ENCODE results near the gene RPN2. TPM values are rescaled to one million over a fixed set of nuclear protein-coding genes. Genes with fewer than 3 reads are reported as not detected.

The RPN2 gene
- polyA plus RNA-seq, 1 experiment, result 488 TPM

DNA sequence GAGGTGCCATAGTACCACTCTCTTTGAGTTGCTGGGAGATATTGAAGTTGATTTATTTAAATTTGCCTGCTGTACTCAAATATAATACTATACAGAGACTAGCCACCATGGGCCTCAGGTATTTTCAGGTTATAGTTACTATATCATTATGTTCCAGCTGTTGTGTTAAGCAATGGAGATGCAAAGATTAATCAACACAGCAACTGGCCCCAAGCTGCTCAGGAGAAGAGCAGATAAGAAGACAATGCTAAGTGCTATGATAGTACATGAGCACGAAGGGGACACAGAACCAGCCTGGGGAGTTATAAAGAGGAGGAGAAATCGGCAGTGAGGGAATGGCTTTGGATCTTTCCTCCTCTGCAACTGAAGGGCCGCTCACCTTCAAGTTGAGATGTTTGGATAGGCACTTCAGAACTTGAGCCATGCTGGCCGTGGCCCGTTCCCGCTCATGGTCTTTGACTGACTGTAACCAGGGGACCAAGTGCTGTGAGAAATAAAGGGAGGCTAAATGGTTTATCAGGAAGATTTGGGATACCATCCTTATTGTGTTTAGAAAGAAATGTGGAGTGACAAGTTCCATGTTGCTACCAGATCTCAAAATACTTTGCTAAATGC lies 24.3 kb upstream of the RPN2 start:
- ChIA-PET POLR2A (no interaction called here), CTCF (no interaction called here)
- no peak overlapping the region for H3K27ac ChIP-seq (ENCODE audit: low read depth, low read length)
- H3K27me3 ChIP-seq (ENCODE audit: control insufficient read depth, insufficient read depth, low read length), result peaks cover 2% of the 10 kb centered on the region
- DNase-seq (ENCODE audit: low read depth, low spot score), result no peak
- TF ChIP-seq, protein P1, sequence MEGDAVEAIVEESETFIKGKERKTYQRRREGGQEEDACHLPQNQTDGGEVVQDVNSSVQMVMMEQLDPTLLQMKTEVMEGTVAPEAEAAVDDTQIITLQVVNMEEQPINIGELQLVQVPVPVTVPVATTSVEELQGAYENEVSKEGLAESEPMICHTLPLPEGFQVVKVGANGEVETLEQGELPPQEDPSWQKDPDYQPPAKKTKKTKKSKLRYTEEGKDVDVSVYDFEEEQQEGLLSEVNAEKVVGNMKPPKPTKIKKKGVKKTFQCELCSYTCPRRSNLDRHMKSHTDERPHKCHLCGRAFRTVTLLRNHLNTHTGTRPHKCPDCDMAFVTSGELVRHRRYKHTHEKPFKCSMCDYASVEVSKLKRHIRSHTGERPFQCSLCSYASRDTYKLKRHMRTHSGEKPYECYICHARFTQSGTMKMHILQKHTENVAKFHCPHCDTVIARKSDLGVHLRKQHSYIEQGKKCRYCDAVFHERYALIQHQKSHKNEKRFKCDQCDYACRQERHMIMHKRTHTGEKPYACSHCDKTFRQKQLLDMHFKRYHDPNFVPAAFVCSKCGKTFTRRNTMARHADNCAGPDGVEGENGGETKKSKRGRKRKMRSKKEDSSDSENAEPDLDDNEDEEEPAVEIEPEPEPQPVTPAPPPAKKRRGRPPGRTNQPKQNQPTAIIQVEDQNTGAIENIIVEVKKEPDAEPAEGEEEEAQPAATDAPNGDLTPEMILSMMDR (IDR thresholded peaks at IDR 0.05; ENCODE audit: low read depth, low read length), result no peak
- H3K4me3 ChIP-seq (ENCODE audit: low read depth, low read length), result no peak overlapping the region
- H3K9me3 ChIP-seq (ENCODE audit: control insufficient read depth, insufficient read depth, low read length), result no peaks in the 10 kb centered on the region

DNA sequence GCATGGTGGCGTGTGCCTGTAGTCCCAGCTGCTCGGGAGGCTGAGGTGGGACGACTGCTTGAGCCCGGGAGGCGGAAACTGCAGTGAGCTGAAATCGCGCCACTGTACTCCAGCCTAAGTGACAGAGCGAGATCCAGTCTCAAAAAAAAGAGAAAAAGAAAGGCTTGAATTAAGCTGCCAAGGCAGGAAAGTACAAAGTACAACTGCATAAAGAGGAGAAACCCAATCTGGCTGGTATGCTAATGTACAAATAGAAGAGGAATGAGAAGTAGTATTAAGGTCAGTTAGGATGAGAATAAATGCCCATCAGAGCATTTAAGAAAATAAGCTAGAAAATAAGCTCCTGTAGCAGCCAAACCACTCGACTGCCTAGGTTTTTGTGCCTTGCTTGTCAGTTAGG lies 23.1 kb upstream of the RPN2 start:
- no peaks in the 10 kb centered on the region for H3K9me3 ChIP-seq (ENCODE audit: control insufficient read depth, insufficient read depth, low read length)
- CTCF ChIA-PET, result interaction anchor here (1.1 kb wide), 1 partner anchor 408 kb away, joined by 3 read pairs; no protein-coding TSS in a partner anchor
- TF ChIP-seq, protein P1 (IDR thresholded peaks at IDR 0.05; ENCODE audit: low read depth, low read length), result no peak
- peaks cover 4% of the 10 kb centered on the region for H3K27me3 ChIP-seq (ENCODE audit: control insufficient read depth, insufficient read depth, low read length)
- no peak for DNase-seq (ENCODE audit: low read depth, low spot score)
- H3K27ac ChIP-seq (ENCODE audit: low read depth, low read length), result no peak overlapping the region
- no peak overlapping the region for H3K4me3 ChIP-seq (ENCODE audit: low read depth, low read length)
- POLR2A ChIA-PET, result no interaction called here

DNA sequence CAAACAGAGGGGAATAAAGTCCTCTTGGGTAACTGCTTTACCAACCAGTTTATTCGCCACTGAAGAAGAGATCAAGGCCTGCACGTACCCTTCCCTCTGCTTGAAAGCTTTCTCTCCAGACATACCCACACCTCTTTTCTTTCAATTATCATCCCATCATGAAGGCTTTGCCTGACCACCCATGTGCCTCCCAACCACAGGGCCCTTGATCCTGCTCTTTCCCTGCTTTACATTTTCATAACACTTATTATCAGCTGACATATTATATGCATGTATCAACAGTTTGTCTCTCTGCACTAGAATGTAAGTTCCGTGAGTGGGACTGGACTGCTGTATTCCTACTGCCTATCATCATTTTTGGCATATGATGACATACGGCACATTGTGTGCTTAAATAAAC lies 20.9 kb upstream of the RPN2 start:
- Histone ChIP-seq H3K9me3 (ENCODE audit: control insufficient read depth, insufficient read depth, low read length) (no peaks in the 10 kb centered on the region), H3K4me3 (ENCODE audit: low read depth, low read length) (no peak overlapping the region), H3K27me3 (ENCODE audit: control insufficient read depth, insufficient read depth, low read length) (peaks cover 4% of the 10 kb centered on the region), H3K27ac (ENCODE audit: low read depth, low read length) (no peak overlapping the region)
- ChIA-PET CTCF (interaction anchor here (1.7 kb wide), 1 partner anchor 21 kb away, joined by 7 read pairs; the partner anchor contains the start of genes MROH8 and RPN2), POLR2A (no interaction called here)
- DNase-seq (ENCODE audit: low read depth, low spot score), result no peak
- TF ChIP-seq, protein P1 (IDR thresholded peaks at IDR 0.05; ENCODE audit: low read depth, low read length), result no peak

DNA sequence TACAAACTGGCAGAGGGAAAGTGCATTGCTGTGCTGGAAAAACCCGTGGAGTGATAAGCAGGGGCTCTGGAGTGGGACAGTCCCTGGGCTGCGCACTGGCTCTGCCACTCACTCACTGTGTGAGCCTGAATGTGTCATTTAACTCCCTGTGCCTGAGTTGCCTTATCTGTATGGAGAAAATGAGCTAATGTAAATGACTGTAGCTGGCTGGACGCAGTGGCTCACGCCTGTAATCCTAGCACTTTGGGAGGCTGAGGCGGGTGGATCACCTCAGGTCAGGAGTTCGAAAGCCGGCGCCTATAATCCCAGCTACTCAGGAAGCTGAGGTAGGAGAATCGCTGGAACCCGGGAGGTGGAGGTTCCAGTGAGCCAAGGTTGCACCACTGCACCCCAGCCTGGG lies 18.4 kb upstream of the RPN2 start:
- Histone ChIP-seq H3K27ac (ENCODE audit: low read depth, low read length) (no peak overlapping the region), H3K27me3 (ENCODE audit: control insufficient read depth, insufficient read depth, low read length) (peaks cover 4% of the 10 kb centered on the region), H3K9me3 (ENCODE audit: control insufficient read depth, insufficient read depth, low read length) (no peaks in the 10 kb centered on the region), H3K4me3 (ENCODE audit: low read depth, low read length) (no peak overlapping the region)
- DNase-seq (ENCODE audit: low read depth, low spot score), result no peak
- POLR2A ChIA-PET, result interaction anchor here (0.7 kb wide), 1 partner anchor 127 kb away, joined by 4 read pairs; no protein-coding TSS in a partner anchor
- TF ChIP-seq, protein P1 (IDR thresholded peaks at IDR 0.05; ENCODE audit: low read depth, low read length), result no peak
- CTCF ChIA-PET, result no interaction called here

DNA sequence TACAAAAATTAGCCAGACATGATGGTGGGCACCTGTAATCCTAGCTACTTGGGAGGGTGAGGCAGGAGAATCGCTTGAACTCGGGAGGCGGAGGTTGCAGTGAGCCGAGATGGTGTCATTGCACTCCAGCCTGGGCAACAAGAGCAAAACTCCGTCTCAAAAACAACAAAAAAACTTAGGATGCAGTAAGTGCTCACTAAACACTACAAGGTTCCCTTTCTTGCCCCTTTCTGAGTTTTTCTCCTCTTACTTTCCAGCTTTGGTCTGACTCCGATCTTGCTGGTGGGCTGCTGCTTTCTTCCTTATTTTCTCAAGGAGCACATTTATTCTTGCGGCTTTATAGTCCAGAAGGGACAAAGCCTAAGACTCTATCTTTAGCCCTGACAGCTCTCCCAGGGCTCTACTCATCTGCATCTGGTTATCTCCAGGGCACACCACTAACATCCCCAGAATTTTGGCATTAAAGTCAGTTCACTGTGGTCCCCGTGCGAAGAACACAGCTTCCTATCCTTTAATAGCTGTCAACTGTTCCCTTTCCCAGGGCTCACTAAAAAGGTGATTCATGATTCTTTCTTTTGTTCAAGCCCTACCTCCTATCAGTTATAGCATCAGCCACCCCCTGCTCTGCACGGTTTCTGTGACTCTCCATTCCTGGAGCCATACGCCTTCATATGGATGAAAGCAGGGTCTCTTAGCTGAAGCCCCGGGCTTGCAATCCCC lies 17.1 kb upstream of the RPN2 start:
- H3K27me3 ChIP-seq (ENCODE audit: control insufficient read depth, insufficient read depth, low read length), result peaks cover 2% of the 10 kb centered on the region
- POLR2A ChIA-PET, result no interaction called here
- no peak for DNase-seq (ENCODE audit: low read depth, low spot score)
- no peak overlapping the region for H3K27ac ChIP-seq (ENCODE audit: low read depth, low read length)
- H3K9me3 ChIP-seq (ENCODE audit: control insufficient read depth, insufficient read depth, low read length), result no peaks in the 10 kb centered on the region
- no peak overlapping the region for H3K4me3 ChIP-seq (ENCODE audit: low read depth, low read length)
- TF ChIP-seq, protein P1 (IDR thresholded peaks at IDR 0.05; ENCODE audit: low read depth, low read length), result no peak
- CTCF ChIA-PET, result no interaction called here

Measured in AG04450 (cell line).